HG03521 (cell line): ENCODE measurements around the gene MXI1.

Source experiments
- ATAC-seq: cut with Tn5 transposase; IDR thresholded peaks from one replicate; pipeline ENCODE4 v1.9.1; 2021; ENCODE audit warnings: mild to moderate bottlenecking, moderate library complexity; ENCODE audit not compliant: unreplicated experiment

MXI1 gene

DNA sequence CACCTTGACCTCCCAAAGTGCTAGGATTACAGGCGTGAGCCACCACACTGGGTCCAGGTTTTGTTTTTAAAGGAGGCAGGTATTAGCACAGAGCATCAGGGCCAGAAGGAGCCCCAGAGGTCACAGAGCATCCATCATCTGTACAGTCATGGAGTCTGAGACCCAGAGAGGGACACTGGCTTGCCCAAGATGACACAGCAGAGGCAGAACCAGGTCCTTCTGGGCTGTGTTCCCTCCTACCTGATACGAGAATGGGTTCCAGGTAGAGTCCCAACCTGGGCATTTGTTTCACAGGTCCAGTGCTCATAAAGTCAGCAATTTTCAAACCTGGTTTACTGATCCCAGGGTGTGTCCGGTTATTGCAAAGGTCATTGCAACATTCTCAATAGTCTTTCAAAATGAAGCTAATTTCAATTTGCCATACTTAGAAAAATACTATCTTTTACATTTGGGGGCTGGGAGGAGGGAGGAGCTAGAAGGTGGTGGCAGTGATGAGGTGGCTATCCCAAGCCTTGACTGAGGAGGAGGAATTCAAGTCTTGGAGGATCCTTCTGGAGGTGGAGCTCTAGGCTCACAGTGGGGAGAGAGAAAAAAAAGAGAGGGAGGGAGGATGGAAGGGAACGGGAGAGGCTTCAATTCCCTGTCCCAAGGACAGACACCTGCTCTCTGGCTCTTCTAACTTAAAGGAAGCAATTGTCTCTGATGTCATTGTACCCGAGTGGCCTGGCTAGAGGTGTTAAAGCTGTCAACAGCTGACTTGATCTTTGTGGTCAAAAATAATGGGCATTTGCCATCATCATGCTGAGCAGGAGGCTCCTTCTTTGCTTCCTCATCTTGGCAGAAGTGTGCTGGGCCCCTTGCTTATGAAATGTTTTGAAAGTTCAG lies 8.1 kb downstream of the MXI1 start:
- ATAC-seq, result no peak

DNA sequence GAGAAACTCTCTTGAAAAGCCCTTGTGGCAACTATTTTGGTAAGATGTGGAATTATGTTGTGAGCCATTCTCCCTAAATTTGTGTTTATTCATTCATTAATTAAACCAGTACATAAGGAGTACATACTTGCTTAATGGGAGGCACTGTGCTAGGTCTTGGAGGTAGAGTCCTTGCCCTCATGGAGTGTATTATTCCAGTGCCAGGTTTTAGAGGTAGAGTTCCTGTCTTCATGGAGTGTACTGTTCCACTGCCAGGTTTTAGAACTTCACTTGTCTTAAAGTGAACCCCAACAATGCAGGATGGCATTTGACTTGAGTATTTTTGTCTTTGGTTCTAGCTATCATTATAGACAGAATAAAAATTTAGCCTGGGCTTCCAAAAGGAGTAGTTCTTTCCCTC lies 8.8 kb downstream of the MXI1 start:
- ATAC-seq, result no peak

DNA sequence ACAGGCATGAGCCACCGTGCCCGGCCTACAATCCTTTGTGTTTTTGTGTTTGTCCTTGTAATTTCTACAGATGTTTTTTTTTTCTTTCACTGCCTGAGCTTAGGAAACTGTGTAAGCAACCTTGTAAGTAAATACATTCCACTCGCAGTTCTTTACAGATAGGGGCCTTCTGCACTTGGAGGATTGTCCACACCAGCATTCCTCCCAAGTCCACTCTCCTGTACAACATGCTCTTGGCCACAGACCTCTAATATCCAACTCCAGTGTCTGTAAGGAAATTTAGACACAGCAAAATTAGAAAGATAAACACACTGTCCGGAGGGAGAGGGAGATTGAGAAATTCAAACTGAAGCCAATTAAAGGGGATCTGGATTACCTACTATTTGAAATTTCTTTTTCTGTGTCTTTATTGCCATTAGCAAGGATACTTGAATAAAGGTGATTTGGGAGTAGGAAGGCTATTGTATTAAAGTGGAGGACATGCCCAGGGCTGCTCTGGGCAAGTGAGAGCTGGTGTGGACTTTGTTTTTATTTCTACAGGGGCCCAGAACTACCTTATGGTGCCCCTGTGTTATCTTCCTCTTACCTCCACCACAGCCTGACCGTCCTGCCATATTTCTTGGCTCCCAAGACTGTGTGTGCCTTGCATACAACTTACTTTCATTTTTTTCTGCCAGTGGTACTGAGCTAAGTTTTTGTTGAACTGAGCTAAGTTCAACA lies 9.7 kb downstream of the MXI1 start:
- no peak for ATAC-seq

DNA sequence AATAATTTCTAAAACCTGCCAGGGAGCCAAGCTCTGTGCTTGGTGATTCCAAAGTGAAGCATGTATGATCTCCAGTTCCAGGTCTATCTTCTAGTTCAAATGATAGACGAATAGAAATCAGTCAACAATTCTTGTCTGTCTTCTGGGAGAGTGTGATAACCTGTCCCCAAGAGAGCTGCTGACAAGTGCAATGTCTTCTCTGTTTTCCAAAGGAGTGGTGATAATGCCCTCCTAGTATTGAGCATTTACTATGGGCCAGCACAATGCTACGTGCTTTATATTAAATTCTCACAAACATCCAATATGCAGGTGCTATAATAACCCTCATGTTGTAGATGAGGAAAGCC lies 10.2 kb downstream of the MXI1 start:
- ATAC-seq, result no peak

DNA sequence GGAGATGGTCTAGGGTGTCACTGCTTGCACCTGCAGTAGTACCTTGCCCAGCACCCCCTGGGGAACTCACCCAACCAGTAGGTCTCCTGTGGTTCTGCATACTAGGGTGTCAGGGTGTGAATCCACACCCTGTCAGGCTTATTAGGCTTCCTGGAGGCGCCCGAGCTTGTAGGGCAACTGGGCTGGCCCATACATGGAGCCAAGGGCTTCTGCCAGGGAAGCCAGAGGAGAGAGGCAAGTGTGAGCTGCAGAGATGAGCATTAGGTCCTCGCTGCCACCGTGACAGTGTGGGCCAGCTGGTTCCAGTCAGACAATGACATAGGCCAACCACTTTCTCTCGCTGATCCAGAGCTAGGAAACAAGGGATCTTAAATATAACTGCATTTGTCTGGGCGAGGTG lies 11.2 kb downstream of the MXI1 start:
- no peak for ATAC-seq

DNA sequence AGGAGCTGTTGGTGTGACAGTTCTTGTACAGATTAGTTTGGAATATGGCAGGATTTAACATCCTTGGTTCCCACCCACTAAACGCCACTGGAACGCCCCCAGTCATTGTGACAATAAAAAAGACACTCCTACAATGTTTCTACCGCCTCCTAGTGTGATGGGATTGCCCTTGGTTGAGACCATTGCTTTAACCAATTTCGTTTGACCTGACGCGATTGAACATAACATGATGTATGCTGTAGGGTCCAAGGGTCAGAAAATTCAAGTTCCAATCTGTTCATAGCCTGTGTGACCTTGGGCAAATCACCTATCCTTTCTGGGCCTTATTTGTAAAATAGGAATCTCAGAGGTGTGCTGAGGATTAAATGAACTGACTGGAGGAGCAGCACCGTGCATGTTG lies 12.5 kb downstream of the MXI1 start:
- no peak for ATAC-seq

DNA sequence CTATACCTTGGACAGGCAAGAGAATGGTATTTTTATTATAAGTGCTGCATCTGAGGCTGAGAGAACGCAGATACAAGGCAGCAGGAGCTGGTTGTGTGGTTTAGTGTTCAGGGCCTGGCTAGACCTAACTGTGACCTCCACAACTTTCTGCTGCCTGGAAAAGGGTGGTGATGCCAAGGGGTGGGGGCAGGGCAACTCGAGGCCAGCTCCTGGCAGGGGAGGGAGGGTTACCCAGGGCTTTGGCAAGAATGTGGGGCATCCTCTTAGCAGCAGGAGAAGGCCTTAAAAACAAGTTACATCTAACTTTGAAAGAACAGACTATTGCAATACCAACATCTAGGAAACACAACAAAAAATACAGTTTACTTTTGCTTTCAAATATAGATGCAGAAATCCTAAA lies 13.0 kb downstream of the MXI1 start:
- no peak for ATAC-seq

DNA sequence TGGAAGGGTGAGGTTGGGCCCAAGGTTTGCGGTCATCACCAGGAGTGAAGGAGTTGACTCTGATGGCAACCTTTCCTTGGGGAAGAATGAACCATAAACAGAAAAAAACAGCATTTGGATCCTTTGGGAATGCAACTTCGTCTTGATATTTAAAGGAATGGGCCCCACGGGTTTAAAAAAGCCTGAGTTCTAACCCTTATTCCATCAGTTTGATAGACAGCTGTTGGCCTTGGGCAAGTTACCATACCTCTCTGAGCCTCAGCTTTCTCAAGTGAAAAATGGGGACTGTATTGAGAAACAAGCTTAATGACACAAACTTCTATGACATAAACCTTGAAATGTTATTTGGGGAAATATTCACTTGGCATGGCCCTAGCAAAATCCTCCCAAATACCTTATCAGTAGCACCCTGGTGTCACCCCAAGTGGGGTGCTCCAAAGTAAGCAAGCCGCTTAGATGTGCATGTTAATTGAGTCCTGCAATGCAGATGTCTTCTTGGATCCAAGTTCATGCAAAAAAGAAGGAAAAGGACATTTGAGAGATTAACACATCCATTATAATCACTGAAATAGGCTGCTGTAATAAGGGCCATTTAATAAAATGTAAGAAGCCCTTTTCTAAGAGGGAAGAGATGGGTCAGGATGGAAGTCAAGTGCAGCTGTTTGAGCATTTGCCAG lies 13.8 kb downstream of the MXI1 start:
- no peak for ATAC-seq

DNA sequence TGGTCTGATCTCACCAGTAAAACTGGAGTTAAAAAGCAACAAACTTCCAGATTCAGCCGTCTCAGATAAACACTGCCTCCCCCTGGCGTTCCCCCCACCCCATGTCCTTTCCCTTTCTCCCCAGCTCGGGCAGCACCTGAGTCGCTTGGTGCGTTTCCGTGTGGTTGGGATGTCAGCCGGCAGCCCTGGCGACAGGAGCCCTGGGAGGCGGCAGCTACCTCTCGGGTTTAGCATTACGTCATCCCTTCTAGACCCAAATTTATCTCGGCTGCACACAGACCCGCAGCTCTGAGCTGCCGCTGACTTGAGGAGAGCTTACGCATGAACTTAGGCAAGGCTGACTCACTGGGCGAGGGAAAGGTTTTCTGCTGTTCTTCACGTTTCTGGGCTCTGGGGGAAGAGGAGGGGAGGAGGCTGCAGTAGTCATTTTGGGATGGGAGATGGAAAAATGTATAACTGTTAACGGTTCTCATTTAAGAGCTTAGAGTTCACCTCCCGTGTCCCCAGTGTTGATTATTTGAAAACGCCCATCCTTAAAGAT lies 14.4 kb downstream of the MXI1 start:
- ATAC-seq, result peak; percentile 22

DNA sequence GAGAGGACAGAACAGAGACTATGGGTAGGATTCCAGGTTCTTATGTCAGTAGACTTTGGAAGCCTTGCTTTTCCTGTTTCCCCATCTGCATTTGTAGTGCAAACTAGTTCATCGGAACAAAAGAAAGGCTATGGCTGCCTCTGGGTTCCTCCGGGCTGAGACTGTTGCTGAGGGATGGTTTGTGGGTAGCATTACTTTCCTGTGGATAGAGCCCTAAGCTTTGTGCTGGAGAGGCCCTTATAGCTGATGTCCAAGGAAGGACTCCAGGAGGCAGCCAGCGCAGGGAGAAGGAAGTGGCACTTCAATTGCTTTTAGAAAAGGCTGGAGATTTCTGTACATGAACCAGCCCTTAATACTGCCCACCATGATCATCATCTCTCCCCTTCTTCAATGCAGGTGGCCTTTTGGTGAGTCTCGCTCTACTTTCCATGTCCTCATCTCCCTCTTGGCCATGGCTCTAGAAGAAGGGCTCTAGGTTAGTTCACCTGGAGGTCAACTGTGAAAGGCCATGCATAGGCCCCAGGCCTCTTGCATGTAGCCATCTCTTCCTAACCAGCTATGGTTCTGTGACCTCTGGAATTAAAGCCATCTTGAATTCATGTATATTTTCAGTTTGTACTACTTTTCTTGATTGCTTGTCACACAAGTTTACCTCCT lies 15.4 kb downstream of the MXI1 start:
- ATAC-seq, result no peak

DNA sequence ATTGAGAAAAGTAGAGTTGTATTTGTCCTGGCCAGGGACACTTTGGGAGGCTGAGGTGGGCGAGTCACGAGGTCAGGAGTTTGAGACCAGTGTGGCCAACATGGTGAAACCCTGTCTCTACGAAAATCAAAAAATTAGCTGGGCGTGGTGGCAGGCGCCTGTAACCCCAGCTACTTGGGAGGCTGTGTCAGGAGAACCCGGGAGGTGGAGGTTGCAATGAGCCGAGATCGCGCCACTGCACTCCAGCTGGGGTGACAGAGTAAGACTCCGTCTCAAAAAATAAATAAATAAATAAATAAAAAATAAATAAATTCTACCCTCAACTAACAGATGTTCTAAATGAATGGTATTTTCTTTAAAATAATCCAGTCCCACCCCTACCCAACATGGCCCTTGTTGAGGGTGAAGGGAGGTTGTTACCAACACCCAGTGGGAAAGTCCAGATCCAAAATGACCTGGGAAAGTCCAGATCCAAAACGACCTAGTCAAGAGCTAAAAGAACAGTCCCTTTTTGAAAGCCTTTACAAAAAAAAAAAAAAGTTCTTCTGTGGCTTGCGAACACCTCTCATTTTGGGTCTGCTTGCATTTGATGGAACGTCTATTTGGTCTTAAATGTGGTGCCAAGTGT lies 16.0 kb downstream of the MXI1 start:
- ATAC-seq, result no peak

DNA sequence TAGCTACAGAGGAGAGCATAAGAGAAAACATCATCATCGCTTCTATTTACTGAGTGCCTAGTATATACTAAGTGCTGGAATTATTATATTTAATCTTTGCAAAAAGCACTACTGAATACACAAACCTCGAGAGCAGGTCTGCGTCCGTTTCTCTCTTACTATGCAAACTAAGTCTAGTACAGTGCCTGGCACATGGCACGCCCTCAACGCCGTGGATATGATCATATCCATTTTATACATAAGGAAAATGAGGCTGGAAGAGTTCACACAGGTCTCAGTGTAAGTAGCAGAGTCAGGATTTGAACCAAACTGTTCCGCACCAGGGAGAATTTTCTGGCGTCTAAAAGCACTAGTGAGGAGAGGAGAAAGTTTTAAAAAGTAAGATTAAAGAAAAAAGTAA lies 17.6 kb downstream of the MXI1 start:
- ATAC-seq, result no peak

DNA sequence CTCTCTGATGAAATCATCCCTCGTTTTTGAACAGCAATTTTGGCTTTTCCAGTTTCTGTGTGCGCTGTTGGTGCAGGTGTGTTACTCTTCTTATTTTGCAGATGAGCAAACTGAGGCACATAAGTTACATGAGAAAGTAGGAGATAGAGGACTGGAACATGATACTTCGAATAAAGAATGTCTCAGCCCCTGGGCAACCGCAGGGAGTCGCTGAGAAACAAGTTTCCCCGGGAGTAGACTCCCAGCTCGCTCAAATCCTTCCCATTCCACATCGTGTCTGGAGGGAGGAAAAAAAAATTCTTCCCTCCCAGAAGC lies 18.0 kb downstream of the MXI1 start:
- ATAC-seq, result no peak

DNA sequence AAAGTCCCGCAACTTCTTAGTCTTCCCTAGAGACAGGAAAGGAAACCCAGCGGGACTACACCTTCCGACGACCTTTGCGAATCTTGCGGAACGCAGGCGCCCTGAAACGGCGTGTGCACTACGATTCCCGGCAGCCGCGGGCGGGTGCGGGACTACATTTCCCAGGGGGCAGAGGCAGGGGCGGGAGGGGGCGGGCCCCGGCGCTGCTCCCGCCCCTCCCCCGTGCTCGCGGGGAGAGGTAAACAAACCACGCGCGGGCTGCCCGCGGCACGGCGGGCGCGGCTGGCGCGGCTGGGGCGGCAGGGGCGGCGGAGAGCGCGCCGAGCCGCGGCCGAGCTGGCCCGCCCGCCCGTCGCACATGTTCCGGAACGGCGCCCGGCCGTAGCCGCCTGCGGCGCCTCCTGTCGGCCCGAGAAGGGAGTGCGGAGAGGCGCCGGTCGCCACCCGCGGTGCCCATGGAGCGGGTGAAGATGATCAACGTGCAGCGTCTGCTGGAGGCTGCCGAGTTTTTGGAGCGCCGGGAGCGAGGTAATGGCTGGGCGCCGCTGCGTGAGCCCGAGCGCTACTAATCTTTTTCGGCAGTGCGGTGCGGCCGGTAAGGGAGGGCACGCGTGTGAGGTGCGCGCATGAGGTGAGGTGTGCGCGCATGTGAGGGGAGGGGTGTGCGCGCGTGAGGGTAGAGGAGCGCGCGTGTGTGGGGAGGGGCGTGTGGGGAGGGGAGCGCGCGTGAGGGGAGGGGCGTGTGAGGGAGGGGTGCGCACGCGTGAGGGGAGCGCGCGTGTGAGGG lies 18.5 kb downstream of the MXI1 start:
- ATAC-seq, result peak; percentile 72

DNA sequence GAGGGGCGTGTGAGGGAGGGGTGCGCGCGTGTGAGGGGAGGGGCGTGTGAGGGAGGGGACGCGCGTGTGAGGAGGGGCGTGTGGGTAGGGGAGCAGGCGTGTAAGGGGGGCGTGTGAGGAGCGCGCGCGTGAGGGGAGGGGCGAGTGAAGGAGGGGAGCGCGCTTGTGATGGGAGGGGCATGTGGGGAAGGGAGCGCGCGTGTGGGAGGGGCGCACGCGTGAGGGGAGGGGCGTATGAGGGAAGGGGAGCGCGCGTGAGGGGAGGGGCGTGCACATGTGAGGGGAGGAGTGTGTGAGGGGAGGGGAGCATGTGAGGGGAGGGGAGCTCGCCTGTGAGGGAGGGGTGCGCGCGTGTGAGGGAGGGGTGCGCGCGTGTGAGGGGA lies 19.1 kb downstream of the MXI1 start:
- ATAC-seq, result peak; percentile 20

DNA sequence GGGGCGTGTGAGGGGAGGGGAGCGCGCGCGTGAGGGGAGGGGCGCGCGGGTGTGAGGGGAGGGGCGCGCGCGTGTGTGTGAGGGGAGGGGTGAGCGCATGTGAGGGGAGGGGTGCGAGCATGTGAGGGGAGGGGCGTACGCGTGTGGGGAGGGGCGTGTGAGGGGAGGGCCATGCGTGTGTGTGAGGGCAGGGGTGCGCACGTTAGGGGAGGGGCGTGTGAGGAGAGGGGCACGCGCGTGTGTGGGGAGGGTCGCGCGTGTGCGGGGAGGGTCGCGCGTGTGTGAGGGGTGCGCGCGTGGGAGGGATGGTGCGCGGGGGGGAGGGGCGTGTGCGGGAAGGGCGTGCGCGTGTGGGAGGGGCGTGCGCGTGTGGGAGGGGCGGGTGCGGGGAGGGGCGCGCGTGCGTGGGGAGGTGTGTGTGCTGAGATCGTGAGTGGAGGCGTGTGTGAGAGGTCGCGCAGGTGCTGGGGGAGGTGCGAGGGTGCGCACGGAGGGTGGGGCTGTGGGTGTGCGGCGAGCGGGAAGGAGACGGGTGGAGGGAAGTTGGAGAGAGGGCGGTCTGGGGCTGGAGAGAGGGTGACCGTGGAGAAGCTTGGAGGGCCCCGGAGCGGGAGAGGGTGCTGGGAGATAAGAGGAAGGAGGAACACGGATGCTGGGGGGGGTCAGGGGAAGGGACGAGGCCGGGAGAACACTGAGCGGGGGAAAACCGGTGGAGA lies 19.7 kb downstream of the MXI1 start:
- ATAC-seq, result peak; percentile 6

DNA sequence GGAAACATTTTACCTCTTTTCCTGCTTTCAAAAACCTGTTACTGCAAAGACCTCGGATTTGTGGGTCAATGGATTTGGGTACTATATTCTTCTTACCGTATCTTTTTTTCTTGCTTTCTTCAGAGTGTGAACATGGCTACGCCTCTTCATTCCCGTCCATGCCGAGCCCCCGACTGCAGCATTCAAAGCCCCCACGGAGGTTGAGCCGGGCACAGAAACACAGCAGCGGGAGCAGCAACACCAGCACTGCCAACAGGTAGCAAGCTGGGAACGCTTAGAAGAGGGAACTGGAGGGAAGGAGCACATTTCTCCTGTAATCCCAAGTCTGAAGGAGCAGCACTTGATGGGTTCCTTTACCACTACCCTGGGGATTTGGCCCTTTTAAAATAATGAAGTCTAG lies 20.7 kb downstream of the MXI1 start:
- ATAC-seq, result no peak

DNA sequence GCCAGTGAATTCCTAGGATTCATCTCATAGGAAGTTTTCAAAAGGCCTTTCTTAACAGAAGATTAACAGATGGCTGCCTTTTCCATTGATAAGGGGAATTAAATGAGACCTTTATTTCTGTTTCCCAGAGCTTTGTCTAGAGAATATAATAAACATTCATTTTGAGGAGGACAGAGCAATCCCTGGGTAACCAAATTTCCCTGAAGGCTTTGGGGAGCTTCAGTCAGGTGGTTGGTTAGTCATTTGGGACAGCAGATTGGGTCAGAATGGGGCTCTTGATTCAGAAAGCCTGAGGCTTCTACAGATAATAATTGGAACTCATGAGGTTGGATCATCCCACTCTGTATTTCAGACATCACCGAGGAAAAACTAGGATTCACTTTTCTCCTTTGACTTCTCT lies 21.8 kb downstream of the MXI1 start:
- no peak for ATAC-seq

DNA sequence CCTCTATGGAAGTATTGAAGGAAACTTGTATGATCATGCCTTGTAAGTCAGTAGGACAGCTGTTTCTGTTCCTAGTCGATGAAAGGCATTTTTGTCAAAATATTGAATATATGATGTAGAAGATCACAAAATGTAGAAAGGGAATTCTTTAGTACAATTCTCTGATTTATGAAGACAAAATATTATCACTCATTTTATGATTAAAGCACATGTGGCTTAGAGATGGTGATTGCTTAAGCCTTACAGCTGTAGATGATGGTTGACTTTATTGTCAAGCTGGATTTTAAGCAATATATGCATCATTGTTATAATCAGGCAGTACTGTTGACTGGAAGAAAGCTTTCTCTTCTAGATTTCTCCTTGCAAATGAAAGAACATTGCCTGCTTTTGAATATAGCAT lies 26.4 kb downstream of the MXI1 start:
- ATAC-seq, result no peak
